Activated CD4-positive, alpha-beta T cell treated with anti-CD3 and anti-CD28 coated beads, Interleukin-2, Interleukin-4, amounts not matched to agents 100 ng/mL and 50 ng/mL, durations not matched to agents 16 hours and 8 hours (primary cell): ENCODE data around the gene OVOL1.

Experiments
- DNase-seq: peaks from one replicate; pipeline ENCODE4 v3.0.0-alpha.2; 2020; ENCODE audit warnings: low spot score

The OVOL1 gene

DNA sequence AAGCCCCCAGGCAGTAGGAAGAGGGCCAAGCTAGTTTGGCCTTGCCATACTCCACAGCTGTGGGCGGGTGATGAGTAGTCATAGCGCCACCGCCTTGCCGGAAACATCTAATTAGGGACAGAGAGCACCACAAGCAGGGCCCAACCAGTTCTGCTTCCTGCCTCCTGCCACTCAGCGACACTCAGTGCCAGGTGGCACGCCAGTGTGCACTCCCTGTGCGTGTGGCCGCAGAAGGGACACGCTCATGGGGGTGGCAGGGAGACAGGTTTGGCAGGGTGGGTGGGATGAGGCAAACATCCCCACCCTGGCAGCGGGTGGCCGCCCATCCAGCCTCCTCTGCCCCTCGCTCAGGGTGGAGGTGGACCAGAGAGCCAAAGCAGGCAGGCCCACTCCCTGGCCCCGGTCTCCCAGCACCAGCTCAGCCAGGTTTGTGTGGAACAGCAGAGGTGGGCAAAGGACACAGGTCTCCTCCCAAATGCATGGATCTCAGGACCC lies 4.9 kb downstream of the OVOL1 start:
- no peak for DNase-seq

DNA sequence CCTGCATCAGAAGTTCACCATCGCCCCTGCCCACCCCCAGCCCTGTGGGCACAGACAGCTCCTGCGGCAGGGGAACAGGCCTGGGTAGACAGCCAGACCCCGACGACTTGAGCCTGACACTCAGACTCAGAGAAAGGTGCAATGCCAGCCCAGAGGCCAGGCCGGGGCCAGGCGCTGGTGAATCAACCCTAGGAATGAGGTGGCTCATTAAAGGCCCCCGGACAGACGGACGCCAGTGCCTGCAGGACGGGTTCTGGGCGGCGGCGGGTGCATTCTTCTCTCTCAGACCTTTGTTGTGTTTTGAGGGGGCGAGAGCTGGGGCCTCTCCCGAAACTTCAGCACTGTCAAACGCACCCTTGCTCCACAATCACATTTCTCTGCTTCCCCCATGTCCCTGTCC lies 5.6 kb downstream of the OVOL1 start:
- no peak for DNase-seq

DNA sequence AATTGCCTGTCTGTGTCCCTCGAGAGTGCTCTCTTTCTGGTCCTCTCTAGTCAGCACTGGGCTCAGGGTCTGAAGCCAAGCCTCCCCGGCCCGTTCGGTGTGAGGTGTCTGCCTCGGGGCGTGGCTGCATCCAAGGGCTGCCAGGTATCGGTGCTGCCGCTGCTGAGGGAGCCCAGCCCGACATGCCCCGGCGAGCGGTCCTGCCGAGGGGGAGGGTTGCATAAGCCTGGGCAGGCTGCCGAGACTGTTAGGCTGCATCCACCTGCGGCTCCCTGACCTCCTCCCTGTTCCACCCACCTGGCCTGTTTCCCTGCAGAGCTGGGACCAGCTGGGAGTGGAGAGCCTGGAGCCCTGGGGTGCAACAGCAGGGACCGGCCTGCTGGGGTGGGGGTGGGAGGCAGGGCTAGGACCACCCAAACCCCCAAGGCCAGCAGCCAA lies 6.3 kb downstream of the OVOL1 start:
- DNase-seq: no peak

DNA sequence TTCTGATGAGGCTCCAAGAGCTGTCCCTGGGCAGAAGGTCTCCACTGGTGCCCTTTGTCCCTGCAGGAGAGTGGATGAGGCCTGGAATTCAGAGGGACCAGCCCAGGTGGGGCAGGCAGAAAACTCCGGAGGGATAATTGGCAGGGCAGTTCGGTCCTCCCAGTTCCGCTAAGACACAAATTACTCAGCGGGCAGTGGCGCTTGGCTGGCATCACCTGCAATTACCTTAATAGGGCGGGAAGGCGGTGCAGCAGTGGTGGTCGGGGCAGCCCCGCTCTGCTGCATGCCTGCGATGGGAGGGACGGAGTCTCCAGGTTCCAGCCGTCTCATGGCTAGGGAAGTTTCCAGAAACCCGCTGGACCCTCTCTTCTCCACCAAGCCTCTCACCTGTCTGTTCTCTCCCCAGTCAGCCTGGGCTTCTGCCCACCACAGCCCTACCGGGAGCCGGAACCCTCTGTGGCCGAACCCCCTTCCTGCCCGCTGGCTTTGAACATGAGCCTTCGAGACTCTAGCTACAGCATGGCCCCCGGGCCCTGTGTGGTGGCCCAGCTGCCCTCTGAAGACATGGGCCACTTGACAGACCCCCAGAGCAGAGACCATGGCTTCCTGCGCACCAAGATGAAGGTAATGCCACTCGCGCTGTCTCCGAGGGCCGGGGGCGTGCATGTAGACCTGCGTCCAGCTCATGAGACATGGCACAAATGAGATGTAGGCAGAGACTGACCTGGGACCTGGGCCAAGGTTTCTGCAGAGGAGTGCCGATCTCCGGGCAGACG lies 7.0 kb downstream of the OVOL1 start:
- DNase-seq: no peak

DNA sequence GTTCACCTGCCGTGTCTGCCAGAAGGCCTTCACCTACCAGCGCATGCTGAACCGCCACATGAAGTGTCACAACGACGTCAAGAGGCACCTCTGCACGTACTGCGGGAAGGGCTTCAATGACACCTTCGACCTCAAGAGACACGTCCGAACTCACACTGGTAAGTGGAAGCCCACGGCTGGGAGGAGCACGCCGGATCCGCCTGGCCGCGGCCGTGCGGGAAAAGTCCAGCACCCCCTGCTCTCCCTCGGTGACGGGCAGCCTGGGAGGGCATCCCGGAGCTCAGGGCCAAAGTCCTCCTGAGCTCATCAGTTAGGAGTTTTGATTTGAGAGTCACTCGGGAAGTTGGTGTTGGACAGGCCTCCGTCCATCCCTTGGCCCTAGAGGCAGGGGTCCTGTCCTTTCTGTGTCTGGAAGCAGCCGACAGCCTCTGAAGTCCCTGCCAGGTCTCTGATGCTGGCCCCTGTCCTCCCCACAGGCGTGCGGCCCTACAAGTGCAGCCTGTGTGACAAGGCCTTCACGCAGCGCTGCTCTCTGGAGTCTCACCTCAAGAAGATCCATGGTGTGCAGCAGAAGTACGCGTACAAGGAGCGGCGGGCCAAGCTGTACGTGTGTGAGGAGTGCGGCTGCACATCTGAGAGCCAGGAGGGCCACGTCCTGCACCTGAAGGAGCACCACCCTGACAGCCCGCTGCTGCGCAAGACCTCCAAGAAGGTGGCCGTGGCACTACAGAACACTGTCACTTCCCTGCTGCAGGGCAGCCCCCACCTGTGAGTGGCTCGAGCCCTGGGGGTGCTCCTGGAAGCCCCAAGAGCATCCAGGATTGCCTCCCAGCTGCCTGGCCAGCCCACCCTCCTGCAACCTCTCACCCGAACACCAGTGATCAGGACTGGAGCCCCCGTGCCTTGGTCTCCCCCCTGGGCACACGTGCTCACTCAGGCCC lies 8.0 kb downstream of the OVOL1 start:
- no peak for DNase-seq

DNA sequence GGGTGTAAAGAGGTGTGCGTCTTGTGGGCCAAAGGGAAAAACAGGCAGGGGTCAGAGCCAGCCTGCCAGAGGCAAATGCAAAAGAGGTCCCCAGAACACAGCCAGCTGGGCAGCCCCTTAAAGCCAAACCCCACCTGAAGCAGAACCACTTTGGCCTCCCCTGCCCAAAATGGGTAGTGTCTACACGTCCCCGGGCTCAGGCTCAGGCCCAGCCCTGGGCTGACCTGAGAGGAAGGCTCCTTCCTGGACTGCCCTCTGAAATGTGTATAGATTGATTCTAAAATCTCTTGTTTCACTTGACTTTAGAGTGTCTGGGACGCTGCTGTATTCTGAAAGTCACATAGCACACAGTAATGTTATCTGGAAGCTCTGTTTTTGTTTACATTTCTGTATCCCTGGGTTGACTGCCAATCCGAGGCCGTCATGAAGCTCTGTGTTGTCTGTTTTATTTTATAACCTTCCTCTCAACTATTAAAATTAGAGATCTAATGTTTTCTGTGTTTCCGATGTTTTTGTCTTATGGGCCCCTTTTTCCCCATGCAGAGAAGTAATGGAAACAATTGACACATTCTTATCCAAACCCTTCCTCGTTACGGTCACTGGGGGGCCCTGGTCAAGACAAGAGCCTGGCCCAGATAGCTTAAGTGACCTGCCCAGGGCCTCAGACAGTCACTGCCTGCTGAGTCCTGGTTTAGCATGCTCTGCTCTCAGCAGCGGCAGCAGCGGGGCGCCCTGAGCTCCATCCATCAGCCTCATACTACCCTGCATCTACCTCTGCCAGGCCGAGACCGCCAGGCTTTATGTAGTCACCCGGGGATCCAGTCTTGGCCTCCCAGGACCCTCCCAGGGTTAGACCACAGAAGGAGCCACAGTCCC lies 10.1 kb downstream of the OVOL1 start:
- DNase-seq: no peak

DNA sequence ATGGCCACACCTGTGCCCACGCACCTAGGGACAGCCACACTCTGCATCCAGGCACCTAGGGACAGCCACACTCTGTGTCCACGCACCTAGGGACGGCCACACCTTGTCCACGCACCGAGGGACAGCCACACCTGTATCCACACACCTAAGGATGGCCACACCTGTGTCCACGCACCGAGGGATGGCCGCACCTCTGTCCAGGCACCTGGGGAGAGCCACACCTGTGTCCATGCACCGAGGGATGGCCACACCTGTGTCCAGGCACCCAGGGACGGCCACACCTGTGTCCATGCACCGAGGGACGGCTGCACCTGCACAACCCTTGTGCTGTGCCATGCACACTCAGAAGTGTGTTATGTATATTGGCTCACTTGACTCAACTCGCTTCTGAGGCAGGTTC lies 10.8 kb downstream of the OVOL1 start:
- no peak for DNase-seq

DNA sequence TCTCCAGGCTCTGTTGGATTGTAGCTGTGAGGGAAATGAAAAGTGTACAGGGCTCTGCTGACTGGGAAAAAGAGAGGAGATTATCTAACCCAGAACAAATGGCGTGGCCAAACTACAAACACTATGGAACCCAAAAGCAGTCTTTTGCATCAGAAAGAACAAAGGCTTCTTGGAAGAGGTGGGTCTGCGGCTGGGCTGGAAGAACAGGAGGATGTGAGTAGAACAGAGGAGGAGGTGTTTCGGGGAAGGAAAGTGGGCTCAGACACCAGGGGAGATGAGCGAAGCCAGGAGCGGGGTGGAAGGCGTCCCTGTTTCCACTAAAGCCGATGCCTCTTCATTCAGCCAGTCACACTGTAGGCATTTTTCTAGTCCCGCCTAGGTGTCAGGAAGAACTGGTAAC lies 12.0 kb downstream of the OVOL1 start:
- no peak for DNase-seq

DNA sequence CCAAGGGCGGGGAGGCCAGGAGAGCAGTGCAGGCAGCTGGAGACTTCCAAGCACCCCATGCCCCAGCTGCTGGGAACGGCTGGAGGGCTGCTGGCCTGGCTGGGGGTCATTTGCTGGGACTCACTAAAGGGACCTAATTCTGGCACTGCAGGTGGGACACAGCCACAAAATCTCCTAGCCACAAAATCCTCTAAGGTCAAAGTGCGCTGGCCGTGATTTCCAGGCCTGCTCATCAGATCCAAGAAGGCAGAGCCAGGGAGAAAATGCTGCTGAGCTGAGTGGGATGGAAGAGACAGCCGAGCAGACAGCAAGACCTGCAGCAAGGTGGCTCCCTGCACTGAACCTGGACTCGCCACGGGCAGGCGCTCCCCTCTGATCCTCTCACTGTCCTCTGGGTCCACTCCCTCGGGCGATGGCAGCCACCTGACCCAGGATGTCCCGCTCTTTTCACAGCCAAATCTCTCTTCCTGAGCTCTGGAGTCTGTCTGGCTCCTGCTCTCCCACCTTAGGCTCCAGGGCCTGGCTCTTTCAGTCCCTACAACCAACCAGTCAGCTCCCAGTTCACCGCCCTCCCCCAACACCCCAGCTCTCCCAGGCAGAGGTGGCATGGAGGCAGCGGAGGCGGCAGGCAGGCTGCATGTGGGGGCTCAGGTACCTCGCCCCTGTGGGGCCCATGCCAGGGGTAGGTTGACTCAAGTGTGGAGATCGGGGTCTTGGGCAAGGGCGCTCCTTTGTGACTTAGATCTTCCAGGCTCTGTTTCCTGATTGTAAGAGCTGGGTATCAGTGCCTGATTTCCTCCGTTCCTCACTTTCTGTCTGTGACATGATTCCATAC lies 14.5 kb downstream of the OVOL1 start:
- DNase-seq: no peak

DNA sequence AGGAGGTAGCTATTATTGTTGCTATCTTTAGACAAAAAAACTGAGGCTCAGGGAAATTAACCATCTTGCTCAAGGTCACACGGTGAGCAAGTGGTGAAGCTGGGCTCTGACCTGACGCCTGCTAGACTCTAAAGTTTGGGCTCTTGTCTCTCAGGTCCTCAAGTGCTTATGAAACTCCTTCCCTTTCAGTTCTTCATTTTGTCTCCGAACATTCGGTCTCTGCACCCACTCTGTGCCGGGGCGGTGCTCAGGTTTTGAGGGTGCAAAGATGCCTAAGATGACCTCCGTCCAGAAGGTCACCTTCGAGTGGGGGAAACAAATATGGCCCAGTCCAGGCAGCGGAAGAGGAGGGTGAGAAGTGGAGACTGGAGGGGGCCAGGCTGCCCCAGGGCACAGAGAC lies 16.0 kb downstream of the OVOL1 start:
- no peak for DNase-seq

DNA sequence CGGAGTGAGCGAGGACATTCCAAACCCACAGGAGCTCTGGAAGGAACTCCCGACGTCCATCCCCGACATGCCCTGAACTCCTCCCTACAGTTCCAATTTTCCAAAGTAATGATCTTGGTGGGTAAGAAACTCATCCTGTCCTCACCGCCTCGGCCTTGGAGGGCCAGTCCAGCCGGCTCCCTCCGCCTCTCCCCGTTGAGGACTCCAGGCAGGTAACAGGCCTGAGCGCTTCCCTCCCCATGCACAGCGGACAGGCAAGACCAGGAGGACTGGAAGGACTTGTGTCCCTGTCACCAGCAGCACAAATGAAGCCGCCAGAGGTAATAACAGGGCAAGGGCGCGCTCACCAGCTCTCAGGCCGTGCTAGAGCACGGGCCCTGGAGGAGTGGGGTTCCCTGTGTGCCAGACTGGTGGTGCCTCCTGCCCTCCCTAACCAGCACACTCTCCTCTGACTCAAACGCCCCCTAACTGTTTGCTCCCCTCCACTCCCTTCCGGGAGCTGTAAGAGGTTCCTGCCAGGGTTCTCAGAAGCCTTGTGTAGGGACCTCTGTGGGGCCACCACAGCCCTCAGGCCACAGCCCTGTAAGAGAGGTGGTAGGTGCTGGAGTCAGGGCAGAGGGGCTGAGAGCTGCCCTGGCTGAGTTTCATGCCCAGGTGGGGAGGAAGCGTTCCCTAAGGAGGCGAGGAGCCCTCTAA lies 17.1 kb downstream of the OVOL1 start:
- DNase-seq: no peak

DNA sequence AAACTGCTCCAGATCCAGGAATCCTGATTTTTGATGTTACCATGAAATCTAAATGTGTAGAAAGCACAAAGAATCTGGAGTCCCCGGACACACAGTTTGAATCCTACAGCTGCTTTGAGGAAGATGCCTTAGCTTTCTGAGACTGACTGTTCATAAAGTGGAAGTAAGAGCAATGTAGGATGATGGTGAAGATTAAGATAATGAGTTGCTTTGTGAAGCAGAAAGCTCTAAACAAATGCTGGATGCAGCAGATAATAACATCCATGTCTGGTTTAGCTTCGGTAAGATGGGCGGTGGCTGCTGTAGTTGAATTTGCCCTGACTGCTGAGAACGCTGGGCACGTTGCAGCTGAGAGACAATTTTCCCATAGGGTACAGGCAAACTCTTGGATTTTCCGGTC lies 20.1 kb downstream of the OVOL1 start:
- no peak for DNase-seq

DNA sequence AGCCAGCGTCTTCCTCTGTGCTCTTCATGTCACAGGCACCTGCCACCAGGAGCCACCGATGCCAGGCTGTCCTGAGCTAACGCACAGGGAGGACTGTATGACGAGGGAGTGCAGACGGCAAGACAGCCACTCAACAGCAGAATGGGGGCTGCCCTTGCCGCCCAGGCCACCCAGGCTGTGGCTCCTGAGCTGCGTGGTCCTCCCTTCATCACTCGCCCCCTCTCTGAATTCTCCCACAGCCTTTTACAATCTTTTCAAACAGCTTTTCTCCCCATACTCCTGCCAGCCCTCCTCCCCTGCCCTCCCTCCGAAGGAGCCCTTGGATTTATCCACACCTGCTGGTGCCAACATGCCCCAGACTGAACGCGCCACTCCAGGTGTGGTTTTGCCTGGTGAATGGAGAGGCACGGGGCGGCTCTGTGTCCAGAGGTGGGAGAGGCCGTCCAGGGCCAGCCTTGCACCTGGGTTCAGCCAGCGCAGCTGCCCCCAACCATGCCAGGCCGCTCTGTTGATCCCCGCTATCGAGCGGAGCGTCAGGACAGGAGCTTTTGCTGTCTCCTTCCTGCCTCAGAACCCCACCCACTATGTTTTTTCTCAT lies 22.0 kb downstream of the OVOL1 start:
- no peak for DNase-seq

DNA sequence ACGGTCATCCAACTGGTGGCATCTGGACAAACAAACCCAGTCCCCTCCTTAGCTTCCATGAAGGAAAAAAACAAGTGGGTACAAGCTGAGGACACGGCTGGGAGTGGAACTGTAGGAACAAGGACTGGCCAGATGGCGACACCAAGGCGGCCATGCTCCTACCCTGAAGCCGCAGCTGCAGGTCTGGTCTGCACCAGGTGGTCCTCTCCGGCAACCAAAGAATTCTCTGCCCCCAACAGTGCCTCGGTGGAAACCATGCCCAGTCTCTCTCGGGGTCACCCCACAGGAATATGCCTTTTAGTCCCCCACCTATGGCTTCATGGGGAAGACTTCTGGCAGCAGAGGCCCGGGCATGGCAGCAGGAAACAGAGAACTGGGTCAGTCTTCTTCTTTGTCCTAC lies 22.6 kb downstream of the OVOL1 start:
- no peak for DNase-seq

DNA sequence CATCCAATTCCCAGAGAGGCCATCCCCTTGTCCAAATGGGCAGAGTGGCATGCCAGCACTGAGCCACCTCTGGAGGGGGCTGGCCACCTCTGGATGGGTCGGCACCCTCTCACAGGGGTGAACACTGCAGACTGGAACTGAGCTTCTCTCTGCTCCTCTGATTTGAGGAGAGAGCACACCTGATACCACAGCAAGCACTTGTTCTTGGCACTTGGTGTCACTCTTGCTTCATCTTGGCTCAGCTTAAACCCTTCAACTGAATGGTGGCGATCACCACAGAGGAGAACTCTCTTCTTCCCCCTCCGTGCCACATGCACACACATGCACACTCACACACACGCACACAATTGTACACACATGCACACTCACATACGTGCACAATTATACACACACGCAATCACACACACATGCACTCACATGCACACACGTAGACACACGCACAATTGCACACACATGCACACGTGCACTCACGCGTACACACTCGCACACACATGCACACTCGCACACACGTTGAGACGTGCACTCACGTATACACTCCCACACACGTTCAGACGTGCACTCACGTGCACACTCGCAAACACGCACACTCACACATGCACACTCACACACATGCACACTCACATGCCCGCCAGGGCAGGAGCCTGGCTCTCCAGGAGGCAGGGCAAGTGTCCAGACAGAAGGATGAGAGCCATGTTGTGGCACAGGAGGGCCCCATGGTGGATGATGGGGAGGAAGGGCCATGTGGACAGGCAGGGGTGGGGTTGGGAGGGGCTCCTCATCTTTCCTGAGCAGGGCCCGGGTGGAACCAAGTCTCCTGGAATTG lies 23.4 kb downstream of the OVOL1 start:
- DNase-seq: no peak

DNA sequence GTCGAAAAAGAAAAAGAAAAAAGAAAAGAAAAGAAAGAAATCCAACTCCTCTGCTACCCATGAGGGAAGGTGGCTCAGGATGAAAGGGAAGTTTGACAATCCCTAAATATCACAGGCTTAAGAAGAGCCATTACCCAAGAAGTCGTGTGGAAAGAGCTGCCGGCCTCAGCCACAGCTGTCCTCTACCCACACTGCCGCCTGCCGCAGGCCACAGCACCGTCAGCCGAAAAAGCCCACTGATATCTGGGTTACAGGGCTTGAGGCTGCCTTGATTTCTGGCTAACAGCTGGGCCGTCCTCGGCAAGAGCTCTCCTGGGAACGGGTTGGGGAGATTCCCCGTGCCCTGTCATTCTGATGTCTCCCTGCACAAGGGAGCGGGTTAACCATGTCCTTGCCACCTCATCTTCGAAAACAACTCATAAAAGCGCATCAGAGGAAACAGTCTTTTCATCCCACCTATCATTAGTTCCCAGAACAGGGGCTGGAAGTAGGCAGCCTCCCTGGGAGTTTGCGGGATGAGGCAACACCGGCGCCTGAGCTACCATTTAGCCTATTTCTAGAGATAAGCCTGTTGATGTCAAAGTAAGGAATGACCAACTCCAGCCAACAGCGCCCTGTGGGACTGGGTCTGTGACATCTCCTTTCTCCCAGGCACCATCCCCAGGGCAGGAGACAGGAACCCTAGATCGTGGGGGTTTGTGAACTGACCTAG lies 25.1 kb downstream of the OVOL1 start:
- no peak for DNase-seq

DNA sequence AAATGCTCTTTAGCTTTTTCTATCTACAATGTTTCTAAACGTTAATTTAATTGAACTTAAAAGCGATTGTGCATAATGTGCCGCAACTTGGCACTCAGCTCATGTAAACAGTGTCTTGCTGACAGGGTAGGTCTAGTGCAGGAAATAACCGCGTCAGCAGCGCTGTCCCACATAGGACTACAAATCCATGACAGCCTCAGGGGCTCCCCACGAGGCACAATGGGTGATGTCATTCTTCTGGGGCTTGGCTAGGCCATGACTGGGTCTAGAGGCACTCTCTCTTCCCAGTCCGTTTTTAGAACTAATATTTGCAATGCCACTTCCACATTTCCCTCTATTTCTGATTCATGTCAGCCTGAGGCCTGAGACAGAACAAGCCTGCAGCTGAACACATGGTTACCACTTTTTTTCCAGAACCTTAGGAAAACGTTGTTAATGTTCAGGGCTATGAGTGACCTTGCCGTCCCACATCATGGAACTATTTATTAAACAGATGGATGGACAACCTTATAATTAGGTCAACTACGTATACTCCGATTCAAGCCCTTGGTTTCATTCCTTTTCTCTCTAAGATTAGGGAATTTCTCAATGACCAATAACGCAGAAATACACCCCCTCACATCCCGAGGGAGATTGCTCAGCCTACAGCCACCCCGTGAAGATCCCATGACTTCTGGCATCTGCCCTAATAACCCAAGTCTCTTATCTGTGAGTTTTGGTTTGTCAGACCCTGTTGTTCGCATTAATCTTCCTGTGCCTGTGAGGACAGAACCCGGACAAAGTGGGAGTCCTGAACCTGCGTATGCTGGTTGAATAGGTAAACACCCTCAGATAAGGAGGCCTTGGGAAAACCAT lies 27.5 kb downstream of the OVOL1 start:
- no peak for DNase-seq
